ENCODE data around the gene MARCHF10. TPM values are rescaled to one million over a fixed set of nuclear protein-coding genes. Genes with fewer than 3 reads are reported as not detected.

Gene MARCHF10
- total and polyA plus RNA-seq, 9 of the 15 experiments (the other 6 are each of a cell fraction or from before 2014, with no cell fraction given): not detected

DNA sequence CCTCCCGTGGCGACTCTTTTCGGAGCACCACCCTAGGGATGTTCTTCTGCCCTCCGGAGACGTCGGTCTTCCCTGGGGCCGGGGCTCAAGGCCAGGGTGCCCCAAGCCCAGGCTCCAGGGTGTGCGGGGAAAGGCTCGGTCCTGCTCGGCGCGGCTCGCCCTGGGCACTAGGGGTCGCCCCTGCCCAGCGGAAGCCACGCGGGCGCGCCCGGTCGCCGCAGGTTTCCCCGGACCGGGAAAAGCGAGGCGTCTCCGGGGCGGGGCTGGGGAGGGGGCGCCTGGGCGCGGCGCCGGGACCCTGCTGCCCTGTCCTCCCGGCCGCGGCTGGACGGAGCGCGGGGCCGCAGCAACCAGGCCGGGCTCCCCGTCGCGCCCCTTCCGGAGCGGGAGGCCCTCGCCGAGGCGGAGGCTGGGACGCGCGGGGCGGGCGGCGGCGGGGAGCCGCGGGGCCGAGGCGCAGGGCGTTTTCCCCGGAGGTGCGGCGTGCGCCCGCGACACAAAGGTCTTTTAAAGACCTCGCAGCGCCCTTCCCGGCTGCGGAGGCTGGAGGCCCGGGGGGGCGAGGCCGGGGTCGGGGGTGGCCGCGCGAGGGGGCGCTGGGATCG is 104.2 kb downstream of the MARCHF10 start (continued):
- TF ChIP-seq CTBP1 (IDR thresholded peaks at IDR 0.05; ENCODE audit: borderline replicate concordance) (peak; percentile 80), ZNF165 (CRISPR knock-in tag; IDR thresholded peaks at IDR 0.05; ENCODE audit: borderline replicate concordance) (no peak), RAD21 (CRISPR knock-in tag; conservative IDR thresholded peaks at IDR 0.05 in 1 of 2, IDR thresholded peaks at IDR 0.05 in 1 of 2) (peak; percentile 92 to 94)

DNA sequence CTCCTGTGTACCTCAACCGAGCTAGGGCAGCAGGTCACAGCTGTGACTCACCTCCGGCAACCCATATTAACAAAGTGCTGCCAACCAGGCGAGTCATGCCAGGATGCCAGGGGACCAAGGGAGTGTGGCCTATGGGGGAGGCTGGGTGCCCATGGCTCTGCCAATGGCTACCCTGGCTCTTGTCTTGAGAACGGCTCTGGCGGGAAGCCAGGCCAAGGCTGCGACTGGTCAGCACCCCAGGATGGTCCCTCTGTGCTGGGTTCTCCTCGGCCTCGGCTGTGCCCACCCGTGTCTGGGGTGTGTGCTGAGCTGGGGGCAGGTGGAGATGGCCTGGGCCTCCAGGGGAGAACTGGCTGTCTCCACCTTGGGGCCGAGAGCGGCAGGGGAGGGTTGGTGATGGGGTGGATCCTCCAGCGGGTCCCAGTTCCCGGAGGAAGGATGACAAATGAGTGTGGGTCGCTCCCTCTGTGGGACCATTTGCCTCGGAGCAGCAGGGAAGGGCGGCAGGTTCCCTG is 104.8 kb downstream of the MARCHF10 start:
- ChIA-PET POLR2A (interaction anchor here (0.6 kb wide), 1 partner anchor 264 kb away, joined by 4 read pairs; no protein-coding TSS in a partner anchor), CTCF (ENCODE audit: low intra/inter-chr PET ratio) (interaction anchor here (0.9 to 1.4 kb wide), 3 partner anchors 31 to 704 kb away, joined by 4 to 14 read pairs (median 5); no protein-coding TSS in a partner anchor)
- FAIRE-seq: no peak
- H3K4me1 ChIP-seq (replicated peaks in 1 of 2; ENCODE audit: control insufficient read depth in 2 of 2, insufficient read depth in 2 of 2, low read length in 2 of 2): peaks cover 4 to 21% of the 10 kb centered on the region in 2 experiments; a peak in 4 of 5 replicates
- H3K9me1 ChIP-seq (ENCODE audit: control insufficient read depth, insufficient read depth, low read length): no peaks in the 10 kb centered on the region
- TF ChIP-seq CBFB (CRISPR knock-in tag; IDR thresholded peaks at IDR 0.05) (0 out of 2 replicates have a peak, but pooled peaks have one; percentile 49), GATAD2A (IDR thresholded peaks at IDR 0.05) (no peak)
- no peaks in the 10 kb centered on the region for H3K36me3 ChIP-seq (ENCODE audit: control insufficient read depth, insufficient read depth, low read length)
- peak in 1 of 4 experiments; percentile 26 for DNase-seq (ENCODE audit: extremely low read depth in 1 of 4, low spot score in 3 of 4)
- no peaks in the 10 kb centered on the region for H3K79me2 ChIP-seq (ENCODE audit: control insufficient read depth, insufficient read depth, low read length)
- peak; percentile 31 for ATAC-seq
- no peaks in the 10 kb centered on the region for H3K9me3 ChIP-seq (replicated peaks; ENCODE audit: control insufficient read depth, insufficient read depth, low read depth, low read length)
- WGBS (ENCODE audit: insufficient coverage, low coverage, missing lambda C conversion rate): 13% methylated on average over 15 of the region's 16 CpGs
- H3K27ac ChIP-seq (ENCODE audit: extremely low read depth, low read depth, low read length): no peak overlapping the region
- peak overlapping the region; percentile 75 for H3K4me2 ChIP-seq (ENCODE audit: insufficient read depth, low read length)
- peak overlapping the region; percentile 91 for H2AFZ ChIP-seq (ENCODE audit: low read depth, low read length)
- intact Hi-C loops (cut with micrococcal nuclease): loop anchor here (5.0 kb wide), 1 partner anchor 704 kb away; no protein-coding TSS in a partner anchor
- H4K20me1 ChIP-seq (replicated peaks; ENCODE audit: control insufficient read depth, insufficient read depth, low read length): no peaks in the 10 kb centered on the region
- in situ Hi-C loops (cut with MboI): loop anchor here (25.0 kb wide), 1 partner anchor 259 kb away; the partner anchor contains the start of gene TANC2
- peak overlapping the region; percentile 58 for H3K4me3 ChIP-seq
- H3K9ac ChIP-seq (ENCODE audit: insufficient read depth in 1 of 2, low read depth in 2 of 2, low read length in 2 of 2): peak overlapping the region; percentile 53 to 82; a peak in 3 of 4 replicates
- peaks cover 8 to 29% of the 10 kb centered on the region in 2 experiments; a peak in 3 of 5 replicates for H3K27me3 ChIP-seq (ENCODE audit: control insufficient read depth in 2 of 2, insufficient read depth in 2 of 2, low read length in 2 of 2)
- BruUV-seq (replicated peaks): no TSS peak

All from K562 (cell line).